Measurements from ENCODE around the gene HSPBP1.

- no peak for TF ChIP-seq ZNF473 (tag by site-specific recombination; IDR thresholded peaks at IDR 0.05)
- no peak for TF ChIP-seq ZSCAN30 (tag by site-specific recombination; IDR thresholded peaks at IDR 0.05)
- TF ChIP-seq, protein P1, sequence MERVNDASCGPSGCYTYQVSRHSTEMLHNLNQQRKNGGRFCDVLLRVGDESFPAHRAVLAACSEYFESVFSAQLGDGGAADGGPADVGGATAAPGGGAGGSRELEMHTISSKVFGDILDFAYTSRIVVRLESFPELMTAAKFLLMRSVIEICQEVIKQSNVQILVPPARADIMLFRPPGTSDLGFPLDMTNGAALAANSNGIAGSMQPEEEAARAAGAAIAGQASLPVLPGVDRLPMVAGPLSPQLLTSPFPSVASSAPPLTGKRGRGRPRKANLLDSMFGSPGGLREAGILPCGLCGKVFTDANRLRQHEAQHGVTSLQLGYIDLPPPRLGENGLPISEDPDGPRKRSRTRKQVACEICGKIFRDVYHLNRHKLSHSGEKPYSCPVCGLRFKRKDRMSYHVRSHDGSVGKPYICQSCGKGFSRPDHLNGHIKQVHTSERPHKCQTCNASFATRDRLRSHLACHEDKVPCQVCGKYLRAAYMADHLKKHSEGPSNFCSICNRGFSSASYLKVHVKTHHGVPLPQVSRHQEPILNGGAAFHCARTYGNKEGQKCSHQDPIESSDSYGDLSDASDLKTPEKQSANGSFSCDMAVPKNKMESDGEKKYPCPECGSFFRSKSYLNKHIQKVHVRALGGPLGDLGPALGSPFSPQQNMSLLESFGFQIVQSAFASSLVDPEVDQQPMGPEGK (tag by site-specific recombination; IDR thresholded peaks at IDR 0.05): no peak
- TF ChIP-seq ZNF274 (IDR thresholded peaks at IDR 0.05; ENCODE audit: low read length): no peak
- TF ChIP-seq ZNF274 (tag by site-specific recombination; IDR thresholded peaks at IDR 0.05; ENCODE audit: borderline replicate concordance): no peak
- no peak for TF ChIP-seq ZNF629 (tag by site-specific recombination; IDR thresholded peaks at IDR 0.05)
- TF ChIP-seq YY1 (tag by site-specific recombination; IDR thresholded peaks at IDR 0.05): no peak
- no peak for TF ChIP-seq ZNF169 (tag by site-specific recombination; IDR thresholded peaks at IDR 0.05)
- TF ChIP-seq ZNF280D (tag by site-specific recombination; IDR thresholded peaks at IDR 0.05): no peak
Measured at GRCh38 chr19:55320844-55321419, 41.0 kb upstream of the HSPBP1 start.

Measured in HEK293 (cell line).